H54 (cell line): ENCODE measurements around the gene SULT1E1.

ENCODE experiments used
- DNase-seq: peaks from one replicate; pipeline ENCODE4 v3.0.0; 2011; ENCODE audit warnings: low spot score, mixed read lengths; ENCODE audit not compliant: insufficient read length
- FAIRE-seq: peaks from 3 replicates; lab custom pipeline; 2011; peaks lifted over from hg19 to GRCh38; lab: Jason Lieb, UNC
- POLR2A ChIP-seq: IDR thresholded peaks from 2 replicates; pipeline ENCODE4 v1.6.1; 2011; ENCODE audit warnings: low read depth, mild to moderate bottlenecking, low read length

SULT1E1 gene

GRCh38 chr4:69793732-69794131 lies 66.2 kb downstream of the SULT1E1 start:
- no peak for FAIRE-seq
- TF ChIP-seq POLR2A: no peak

More at GRCh38 chr4:69793732-69794131, 66.2 kb downstream of the SULT1E1 start:
- DNase-seq: no peak
